Measurements from ENCODE around the gene CSRP1. TPM values are rescaled to one million over a fixed set of nuclear protein-coding genes. Genes with fewer than 3 reads are reported as not detected.

The CSRP1 gene
- total and polyA plus RNA-seq, 4 donors, result 143 to 278 (median 227) TPM

- H3K4me3 ChIP-seq, result no peak overlapping the region
- TF ChIP-seq CTCF (IDR thresholded peaks at IDR 0.05; ENCODE audit: control extremely low read depth, extremely low read depth), result no peak
- no peak overlapping the region for H3K9ac ChIP-seq (ENCODE audit: insufficient read depth in 1 of 2, low read length in 2 of 2)
- ATAC-seq (ENCODE audit: insufficient read depth, low FRiP score), result peak; percentile 31
- H3K27ac ChIP-seq (ENCODE audit: low read depth in 1 of 2, low read length in 1 of 2), result peak overlapping the region; percentile 41 to 85
- H3K4me1 ChIP-seq (ENCODE audit: control insufficient read depth in 5 of 5, insufficient read depth in 5 of 5, low read length in 5 of 5), result peaks cover 0 to 28% (median 7%) of the 10 kb centered on the region in 5 donors
- H3K36me3 ChIP-seq (ENCODE audit: control insufficient read depth in 4 of 4, insufficient read depth in 4 of 4, low read length in 4 of 4), result no peaks in the 10 kb centered on the region
- H3K27me3 ChIP-seq (ENCODE audit: control insufficient read depth in 3 of 3, insufficient read depth in 3 of 3, low read length in 2 of 3), result no peaks in the 10 kb centered on the region
- WGBS, 2 donors, result 19 to 24% methylated on average over 12 of the region's 12 CpGs
- DNase-seq, result peak; percentile 91 to 95 (median 95)
- H3K9me3 ChIP-seq (ENCODE audit: control insufficient read depth in 4 of 4, insufficient read depth in 3 of 4, low read length in 3 of 4), result no peaks in the 10 kb centered on the region
Measured at GRCh38 chr1:201450721-201451291, 56.1 kb downstream of the CSRP1 start.

- Histone ChIP-seq H3K27me3 (ENCODE audit: control insufficient read depth in 3 of 3, insufficient read depth in 3 of 3, low read length in 2 of 3) (no peaks in the 10 kb centered on the region), H3K9ac (ENCODE audit: insufficient read depth in 1 of 2, low read length in 2 of 2) (no peak overlapping the region), H3K27ac (ENCODE audit: low read depth in 1 of 2, low read length in 1 of 2) (no peak overlapping the region), H3K4me1 (ENCODE audit: control insufficient read depth in 5 of 5, insufficient read depth in 5 of 5, low read length in 5 of 5) (peaks cover 0 to 26% (median 7%) of the 10 kb centered on the region in 5 donors), H3K36me3 (ENCODE audit: control insufficient read depth in 4 of 4, insufficient read depth in 4 of 4, low read length in 4 of 4) (no peaks in the 10 kb centered on the region), H3K9me3 (ENCODE audit: control insufficient read depth in 4 of 4, insufficient read depth in 3 of 4, low read length in 3 of 4) (no peaks in the 10 kb centered on the region), H3K4me3 (no peak overlapping the region)
- WGBS, 2 donors, result 62 to 71% methylated on average over 5 of the region's 5 CpGs
- no peak for ATAC-seq (ENCODE audit: insufficient read depth, low FRiP score)
- TF ChIP-seq CTCF (IDR thresholded peaks at IDR 0.05; ENCODE audit: control extremely low read depth, extremely low read depth), result no peak
- peak in 1 of 3 donors; percentile 15 for DNase-seq
Measured at GRCh38 chr1:201448990-201449389, 57.9 kb downstream of the CSRP1 start.

DNA sequence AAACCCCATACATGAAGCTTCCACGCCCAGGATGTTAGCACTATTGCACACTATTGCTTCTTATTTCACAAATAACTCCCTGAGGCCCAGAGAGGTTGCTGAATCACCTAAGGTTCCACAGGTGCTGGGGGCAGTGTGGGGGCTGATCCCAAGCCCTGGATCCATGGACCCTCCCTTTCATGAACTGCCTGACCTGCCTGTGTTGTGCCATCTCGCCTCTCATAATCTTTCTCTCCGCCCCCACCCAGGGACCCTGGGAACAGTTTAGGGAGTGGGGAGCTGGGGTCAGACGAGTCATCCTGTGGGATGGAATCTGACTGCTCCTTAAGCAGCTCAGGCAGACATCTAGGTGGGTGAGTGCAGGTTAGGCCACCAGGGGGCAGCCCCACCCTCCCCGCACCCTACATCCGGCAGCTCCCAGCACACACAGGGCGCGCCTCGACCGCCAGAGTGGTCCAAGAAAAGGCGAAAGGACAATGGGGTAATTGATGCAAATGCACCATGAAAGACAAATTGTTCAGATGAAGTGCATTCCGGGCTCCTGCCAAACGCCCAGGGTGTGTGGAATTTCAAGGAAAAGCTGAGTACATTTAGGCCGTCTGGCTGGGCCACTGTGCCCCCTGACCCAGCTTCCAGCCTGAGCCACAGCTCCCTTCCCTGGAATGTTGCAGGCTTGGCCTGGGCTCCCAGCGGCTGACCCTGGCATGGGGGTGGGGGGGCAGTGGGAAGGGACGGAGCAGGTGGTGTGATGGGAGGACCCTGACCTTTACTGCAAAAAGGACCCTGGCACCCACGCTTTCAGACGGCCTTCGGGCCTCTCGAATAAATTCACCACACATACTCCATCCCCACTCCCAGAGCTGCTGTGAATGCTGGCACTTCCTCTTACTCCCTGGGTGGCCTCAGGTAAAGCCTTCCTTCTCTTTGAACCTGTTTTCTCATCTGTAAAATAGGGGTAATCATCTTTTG lies 58.7 kb downstream of the CSRP1 start:
- H3K9me3 ChIP-seq (ENCODE audit: control insufficient read depth in 4 of 4, insufficient read depth in 3 of 4, low read length in 3 of 4), result no peaks in the 10 kb centered on the region
- H3K4me3 ChIP-seq, result no peak overlapping the region
- no peaks in the 10 kb centered on the region for H3K36me3 ChIP-seq (ENCODE audit: control insufficient read depth in 4 of 4, insufficient read depth in 4 of 4, low read length in 4 of 4)
- no peak overlapping the region for H3K9ac ChIP-seq (ENCODE audit: insufficient read depth in 1 of 2, low read length in 2 of 2)
- no peaks in the 10 kb centered on the region for H3K27me3 ChIP-seq (ENCODE audit: control insufficient read depth in 3 of 3, insufficient read depth in 3 of 3, low read length in 2 of 3)
- peak; percentile 69 to 80 (median 78) for DNase-seq
- no peak overlapping the region for H3K27ac ChIP-seq (ENCODE audit: low read depth in 1 of 2, low read length in 1 of 2)
- WGBS, 2 donors, result 37 to 38% methylated on average over 20 of the region's 20 CpGs
- peak; percentile 83 for ATAC-seq (ENCODE audit: insufficient read depth, low FRiP score)
- H3K4me1 ChIP-seq (ENCODE audit: control insufficient read depth in 5 of 5, insufficient read depth in 5 of 5, low read length in 5 of 5), result peaks cover 0 to 26% (median 7%) of the 10 kb centered on the region in 5 donors
- TF ChIP-seq CTCF (IDR thresholded peaks at IDR 0.05; ENCODE audit: control extremely low read depth, extremely low read depth), result peak; percentile 69

Data from lung (tissue), 12 donors.